Small intestine (tissue), 7 donors: ENCODE results near the gene PBRM1. TPM values are rescaled to one million over a fixed set of nuclear protein-coding genes. Genes with fewer than 3 reads are reported as not detected.

Experiments
- DNase-seq, 2 donors: peaks; one replicate each; pipeline versions ENCODE4 v3.0.0 to v3.0.0-alpha.2; 2013
- FAIRE-seq: peaks from 2 replicates; lab custom pipeline; 2012; peaks lifted over from hg19 to GRCh38; lab: Jason Lieb, UNC
- H3K27ac ChIP-seq, 3 donors: one replicate each; pipeline ENCODE4 v1.5.1; 2013; ENCODE audit warnings: low read length in 2 of 3, mild to moderate bottlenecking in 2 of 3, control low read depth in 1 of 3, inconsistent platforms in 1 of 3, low read depth in 1 of 3, moderate library complexity in 1 of 3
- H3K27me3 ChIP-seq, 3 donors: one replicate each; pipeline ENCODE4 v1.6.1; 2013; ENCODE audit warnings: low read length in 3 of 3, inconsistent platforms in 1 of 3; ENCODE audit not compliant: control insufficient read depth in 3 of 3, insufficient read depth in 3 of 3
- H3K36me3 ChIP-seq, 3 donors: one replicate each; pipeline ENCODE4 v1.6.1; 2013; ENCODE audit warnings: low read length in 3 of 3, inconsistent platforms in 1 of 3, low read depth in 1 of 3, mild to moderate bottlenecking in 1 of 3, moderate library complexity in 1 of 3; ENCODE audit not compliant: control insufficient read depth in 3 of 3, insufficient read depth in 2 of 3
- H3K4me1 ChIP-seq, 3 donors: one replicate each; pipeline ENCODE4 v1.6.1; 2013; ENCODE audit warnings: low read length in 2 of 3, inconsistent platforms in 1 of 3, low read depth in 1 of 3, mild to moderate bottlenecking in 1 of 3, moderate library complexity in 1 of 3; ENCODE audit not compliant: control insufficient read depth in 3 of 3, insufficient read depth in 2 of 3
- H3K4me3 ChIP-seq, 3 donors: one replicate each; pipeline ENCODE4 v1.5.1; 2013; ENCODE audit warnings: low read length in 3 of 3, control low read depth in 1 of 3, inconsistent platforms in 1 of 3, low read depth in 1 of 3, mild to moderate bottlenecking in 1 of 3, moderate library complexity in 1 of 3
- H3K9me3 ChIP-seq, 2 donors: one replicate each; pipeline ENCODE4 v1.6.1; 2013; ENCODE audit warnings: low read depth in 1 of 2, low read length in 1 of 2; ENCODE audit not compliant: control insufficient read depth in 2 of 2, insufficient read depth in 1 of 2
- WGBS, 3 donors: extraction: QIAGEN DNeasy Blood & Tissue Kit; methylation state at CpG; one replicate each; pipeline ENCODE4 v1.1.7; 2013; 5-methylcytosine and 5-hydroxymethylcytosine counted together
- polyA plus RNA-seq, 4 donors: library from polyadenylated mRNA; stranded (reverse) in 3 of 4; unstranded in 1 of 4; fragments of 200-250 nt in 3 of 4; fragments of 120-200 nt in 1 of 4; gene quantifications; one replicate each; pipeline versions ENCODE4 v1.2.1 to v1.2.3, GENCODE V29; 2013
- donor health status: healthy with polysubstance abuse.
- donor health status: control.
- donor health status: control.
- donor health status: Bipolar disorder and iron deficiency.
- donor health status: healthy.

Gene PBRM1
- polyA plus RNA-seq, 4 donors: 6.7 to 36.2 (median 12.3) TPM

- FAIRE-seq: no peak
- no peaks in the 10 kb centered on the region for H3K9me3 ChIP-seq
Measured at GRCh38 chr3:52537165-52537620, 148.5 kb downstream of the PBRM1 start.

GRCh38 chr3:52536369-52537164, 149.1 kb downstream of the PBRM1 start, which contains the start of gene UQCC5:
UQCC5 (plus strand) TSS chr3:52536605; CDS start chr3:52536756, 151 bp downstream.
- 0% methylated on average over 57 to 65 of the region's 65 CpGs for WGBS, 3 donors
- peak within 1 kb of the TSS; percentile 64 to 87 (median 83) for H3K27ac ChIP-seq
- peaks cover 5 to 21% (median 13%) of the 10 kb centered on the region in 3 donors for H3K4me1 ChIP-seq
- H3K36me3 ChIP-seq: peaks cover 0 to 8% (median 0%) of the 10 kb centered on the region in 3 donors
- H3K4me3 ChIP-seq: peak within 1 kb of the TSS; percentile 49 to 88 (median 68)
- no peak for FAIRE-seq
- H3K27me3 ChIP-seq: no peaks in the 10 kb centered on the region
- DNase-seq: peak; percentile 99
- H3K9me3 ChIP-seq: no peaks in the 10 kb centered on the region

More at GRCh38 chr3:52537165-52537620, 148.5 kb downstream of the PBRM1 start:
- WGBS, 3 donors: 1 to 4% (median 2%) methylated on average over 6 of the region's 6 CpGs
- Histone ChIP-seq H3K27ac (peak overlapping the region; percentile 64 to 87 (median 83)), H3K36me3 (peaks cover 0 to 6% (median 0%) of the 10 kb centered on the region in 3 donors), H3K27me3 (no peaks in the 10 kb centered on the region), H3K4me1 (peaks cover 5 to 20% (median 13%) of the 10 kb centered on the region in 3 donors), H3K4me3 (peak overlapping the region; percentile 49 to 88 (median 68))
- no peak for DNase-seq

GRCh38 chr3:52536112-52536368, 149.7 kb downstream of the PBRM1 start:
- H3K36me3 ChIP-seq: peaks cover 0 to 10% (median 0%) of the 10 kb centered on the region in 3 donors
- H3K4me3 ChIP-seq: peak overlapping the region in 1 of 3 donors; percentile 37
- FAIRE-seq (no peak), DNase-seq (no peak)
- peaks cover 5 to 21% (median 13%) of the 10 kb centered on the region in 3 donors for H3K4me1 ChIP-seq
- 3 to 14% (median 12%) methylated on average over 9 of the region's 9 CpGs for WGBS, 3 donors
- H3K27ac ChIP-seq: no peak overlapping the region
- H3K27me3 ChIP-seq: no peaks in the 10 kb centered on the region
- H3K9me3 ChIP-seq: no peaks in the 10 kb centered on the region

GRCh38 chr3:52535411-52536111, 150.2 kb downstream of the PBRM1 start:
- Histone ChIP-seq H3K4me3 (peak overlapping the region in 1 of 3 donors; percentile 37), H3K9me3 (no peaks in the 10 kb centered on the region), H3K4me1 (peaks cover 5 to 21% (median 13%) of the 10 kb centered on the region in 3 donors), H3K36me3 (peaks cover 0 to 14% (median 0%) of the 10 kb centered on the region in 3 donors), H3K27ac (no peak overlapping the region), H3K27me3 (no peaks in the 10 kb centered on the region)
- WGBS, 3 donors: 82 to 88% (median 88%) methylated on average over 19 of the region's 19 CpGs
- no peak for FAIRE-seq
- no peak for DNase-seq

GRCh38 chr3:52534281-52535183, 151.2 kb downstream of the PBRM1 start:
- DNase-seq: no peak
- Histone ChIP-seq H3K36me3 (peaks cover 0 to 15% (median 0%) of the 10 kb centered on the region in 3 donors), H3K27me3 (no peaks in the 10 kb centered on the region), H3K9me3 (no peaks in the 10 kb centered on the region), H3K4me3 (peak overlapping the region in 2 of 3 donors; percentile 58 to 63), H3K4me1 (peaks cover 5 to 21% (median 13%) of the 10 kb centered on the region in 3 donors), H3K27ac (peak overlapping the region in 1 of 3 donors; percentile 54)
- FAIRE-seq: no peak
- 64 to 78% (median 76%) methylated on average over 56 to 57 of the region's 57 CpGs for WGBS, 3 donors

- H3K36me3 ChIP-seq: peaks cover 0 to 23% (median under 1%) of the 10 kb centered on the region in 3 donors
- H3K9me3 ChIP-seq: no peaks in the 10 kb centered on the region
- FAIRE-seq (no peak), DNase-seq (peak; percentile 51 to 78)
- H3K4me3 ChIP-seq: peak within 1 kb of the TSS; percentile 31 to 63 (median 58)
- peak within 1 kb of the TSS in 2 of 3 donors; percentile 13 to 54 for H3K27ac ChIP-seq
- H3K27me3 ChIP-seq: no peaks in the 10 kb centered on the region
- peaks cover 3 to 21% (median 9%) of the 10 kb centered on the region in 3 donors for H3K4me1 ChIP-seq
- 2 to 10% (median 5%) methylated on average over 19 to 91 of the region's 91 CpGs for WGBS, 3 donors
Measured at GRCh38 chr3:52533623-52534280, 152.0 kb downstream of the PBRM1 start, which contains the start of gene NT5DC2. NT5DC2 (minus strand) TSS chr3:52533857; CDS start chr3:52533737, 120 bp downstream.

GRCh38 chr3:52532838-52533622, 152.7 kb downstream of the PBRM1 start:
- WGBS, 3 donors: 3% methylated on average over 63 to 78 of the region's 78 CpGs
- H3K4me1 ChIP-seq: peaks cover 3 to 21% (median 5%) of the 10 kb centered on the region in 3 donors
- peaks cover 0 to 27% (median 2%) of the 10 kb centered on the region in 3 donors for H3K36me3 ChIP-seq
- no peaks in the 10 kb centered on the region for H3K27me3 ChIP-seq
- no peak for FAIRE-seq
- H3K4me3 ChIP-seq: peak overlapping the region; percentile 31 to 63 (median 57)
- H3K27ac ChIP-seq: peak overlapping the region in 1 of 3 donors; percentile 13
- H3K9me3 ChIP-seq: no peaks in the 10 kb centered on the region
- DNase-seq: peak in 1 of 2 donors; percentile 61
